SU-DHL-6 (cell line): Measurements from ENCODE around the gene SGPL1.

Experiments used
- H2AFZ ChIP-seq: fragments of 200-600 bp; sonication (generic); 2 replicates; pipeline ENCODE4 v1.6.1; 2014; ENCODE audit warnings: low read depth, mild to moderate bottlenecking, moderate library complexity, mixed read lengths, antibody characterized with exemption, low read length; ENCODE audit not compliant: severe bottlenecking
- H3F3A ChIP-seq: fragments of 200-600 bp; shearing (Covaris generic); 2 replicates; pipeline ENCODE4 v1.6.0; 2016; ENCODE audit warnings: antibody characterized with exemption, mild to moderate bottlenecking; ENCODE audit not compliant: insufficient read depth
- H3K27ac ChIP-seq: fragments of 200-600 bp; sonication (generic); 2 replicates; pipeline ENCODE4 v1.5.1; 2016; ENCODE audit warnings: low read depth, mild to moderate bottlenecking, low read length, moderate library complexity, mixed read lengths
- H3K27me3 ChIP-seq: fragments of 200-600 bp; sonication (generic), shearing (Covaris generic); 2 replicates; pipeline ENCODE4 v1.6.0; 2014; ENCODE audit warnings: mild to moderate bottlenecking, low read length
- H3K36me3 ChIP-seq: fragments of 200-600 bp; sonication (generic); 2 replicates; pipeline ENCODE4 v1.6.1; 2014; ENCODE audit warnings: mild to moderate bottlenecking, low read length, mixed read lengths
- H3K4me2 ChIP-seq: fragments of 300-600, 200-600 bp; shearing (Covaris generic), sonication (generic); 2 replicates; pipeline ENCODE4 v1.6.0; 2014; ENCODE audit warnings: low read length, low read depth, mild to moderate bottlenecking; ENCODE audit not compliant: poor library complexity, severe bottlenecking
- H3K4me3 ChIP-seq: fragments of 200-600 bp; sonication (generic); 2 replicates; pipeline ENCODE4 v1.5.1; 2014; ENCODE audit warnings: antibody characterized with exemption, low read length, mild to moderate bottlenecking, mixed read lengths; ENCODE audit not compliant: insufficient read depth, poor library complexity, severe bottlenecking
- H3K79me2 ChIP-seq: fragments of 200-600 bp; sonication (generic); 2 replicates; pipeline ENCODE4 v1.6.1; 2014; ENCODE audit warnings: mild to moderate bottlenecking, low read length, moderate library complexity; ENCODE audit not compliant: insufficient read depth
- H3K9ac ChIP-seq: fragments of 200-600 bp; sonication (generic); 2 replicates; pipeline ENCODE4 v1.7.0; 2014; ENCODE audit warnings: mild to moderate bottlenecking, low read length
- H3K9me2 ChIP-seq: fragments of 200-600 bp; sonication (generic); replicated peaks from 2 replicates; pipeline ENCODE4 v1.6.1; 2014; ENCODE audit warnings: low read length; ENCODE audit not compliant: insufficient read depth
- H3K9me3 ChIP-seq: fragments of 200-600 bp; sonication (generic); 2 replicates; pipeline ENCODE4 v1.6.1; 2014; ENCODE audit warnings: low read length, mixed read lengths; ENCODE audit not compliant: insufficient read depth
- H4K20me1 ChIP-seq: fragments of 200-600 bp; sonication (generic); 2 replicates; pipeline ENCODE4 v1.6.1; 2014; ENCODE audit warnings: low read depth, mild to moderate bottlenecking, antibody characterized with exemption, low read length, moderate library complexity, mixed read lengths
- CTCF ChIP-seq: fragments of 200-600 bp; sonication (generic); IDR thresholded peaks from one replicate; pipeline ENCODE4 v1.5.1; 2017; ENCODE audit warnings: antibody characterized with exemption, mild to moderate bottlenecking, low read length, moderate library complexity; ENCODE audit not compliant: insufficient read depth, poor library complexity, severe bottlenecking
- EZH2phosphoT487 ChIP-seq: fragments of 200-600 bp; sonication (generic), shearing (Covaris generic); conservative IDR thresholded peaks from 2 replicates; pipeline ENCODE4 v1.6.1; 2018; ENCODE audit warnings: mild to moderate bottlenecking, antibody characterized with exemption, low read length, moderate library complexity, mixed read lengths

The SGPL1 gene

GRCh38 chr10:70864935-70865334 lies 49.2 kb downstream of the SGPL1 start:
- no peak overlapping the region for H3K9ac ChIP-seq
- no peaks in the 10 kb centered on the region for H3K27me3 ChIP-seq
- TF ChIP-seq CTCF (no peak), EZH2phosphoT487 (no peak)
- no peak overlapping the region for H3K4me2 ChIP-seq
- no peak overlapping the region for H3K27ac ChIP-seq
- H3K4me3 ChIP-seq: no peak overlapping the region
- H3F3A ChIP-seq: no peaks in the 10 kb centered on the region
- no peaks in the 10 kb centered on the region for H3K79me2 ChIP-seq
- no peaks in the 10 kb centered on the region for H3K36me3 ChIP-seq
- H3K9me3 ChIP-seq: no peaks in the 10 kb centered on the region
- H4K20me1 ChIP-seq: no peaks in the 10 kb centered on the region
- no peak overlapping the region for H2AFZ ChIP-seq
- H3K9me2 ChIP-seq: no peaks in the 10 kb centered on the region

- Histone ChIP-seq H3K79me2 (no peaks in the 10 kb centered on the region), H3F3A (no peaks in the 10 kb centered on the region), H2AFZ (no peak overlapping the region), H3K4me3 (no peak overlapping the region), H3K36me3 (no peaks in the 10 kb centered on the region), H3K9ac (no peak overlapping the region), H3K9me3 (no peaks in the 10 kb centered on the region), H4K20me1 (no peaks in the 10 kb centered on the region), H3K9me2 (no peaks in the 10 kb centered on the region), H3K27ac (no peak overlapping the region), H3K4me2 (no peak overlapping the region), H3K27me3 (no peaks in the 10 kb centered on the region)
- TF ChIP-seq EZH2phosphoT487 (no peak), CTCF (no peak)
These were observed 50.7 kb downstream of the SGPL1 start for GRCh38 chr10:70866424-70866823.

- Histone ChIP-seq H3F3A (no peaks in the 10 kb centered on the region), H3K27me3 (no peaks in the 10 kb centered on the region), H3K27ac (no peak overlapping the region), H3K36me3 (no peaks in the 10 kb centered on the region), H3K4me3 (no peak overlapping the region), H3K79me2 (no peaks in the 10 kb centered on the region), H4K20me1 (no peaks in the 10 kb centered on the region), H3K9ac (no peak overlapping the region), H2AFZ (no peak overlapping the region), H3K9me2 (no peaks in the 10 kb centered on the region), H3K4me2 (no peak overlapping the region), H3K9me3 (no peaks in the 10 kb centered on the region)
- TF ChIP-seq EZH2phosphoT487 (no peak), CTCF (no peak)
These were observed 56.5 kb downstream of the SGPL1 start for GRCh38 chr10:70872291-70872690.
